T-cell (primary cell): ENCODE data around the gene RBM5. TPM values are rescaled to one million over a fixed set of nuclear protein-coding genes. Genes with fewer than 3 reads are reported as not detected.

ENCODE experiments used
- ATAC-seq, 4 experiments: fragments of 200-7000 bp in 3 of 4; fragments of 150-1000 bp in 1 of 4; cut with Tn5 transposase; replicated peaks in 1 of 4; 1 replicate in 3 of 4; 2 replicates in 1 of 4; pipeline ENCODE4 v1.10.0; 2021; ENCODE audit warnings: moderate library complexity in 3 of 4, mild to moderate bottlenecking in 2 of 4, moderate number of reproducible peaks in 1 of 4
- CTCF ChIA-PET, 2 donors: fragments of 300-600 bp; sonication (Branson Sonifier 250); formaldehyde crosslinking; loops; one replicate each; lab custom pipeline; 2022; ENCODE audit warnings: antibody characterized with exemption in 2 of 2; lab: Charles Lee
- POLR2A ChIA-PET, 2 donors: fragments of 300-600 bp; sonication (Branson Sonifier 250); formaldehyde crosslinking; loops; one replicate each; lab custom pipeline; 2022; ENCODE audit warnings: antibody characterized with exemption in 2 of 2; lab: Charles Lee
- DNase-seq, 35 experiments: peaks; one replicate each; pipeline versions ENCODE4 v3.0.0 to v3.0.0-alpha.2; 2013 to 2023
- H3K27ac ChIP-seq: one replicate; pipeline ENCODE4 v1.5.1; 2013; ENCODE audit warnings: low read length
- H3K27me3 ChIP-seq, 2 experiments: replicated peaks in 1 of 2; 1 replicate in 1 of 2; 2 replicates in 1 of 2; pipeline versions ENCODE4 v1.6.1 to v1.7.0; 2013; ENCODE audit warnings: low read length in 1 of 2, mixed read lengths in 1 of 2; ENCODE audit not compliant: control insufficient read depth in 2 of 2, insufficient read depth in 2 of 2; ENCODE audit errors: extremely low read depth in 1 of 2
- H3K36me3 ChIP-seq, 2 donors: 1 replicate in 1 of 2; 2 replicates in 1 of 2; pipeline versions ENCODE4 v1.6.1 to v1.7.0; 2013; ENCODE audit warnings: low read length in 1 of 2; ENCODE audit not compliant: control insufficient read depth in 2 of 2, insufficient read depth in 1 of 2; ENCODE audit errors: extremely low read depth in 1 of 2
- H3K4me1 ChIP-seq, 2 experiments: 1 replicate in 1 of 2; 2 replicates in 1 of 2; pipeline versions ENCODE4 v1.6.1 to v1.7.0; 2013; ENCODE audit warnings: low read length in 2 of 2, mixed read lengths in 1 of 2; ENCODE audit not compliant: insufficient read depth in 2 of 2, control insufficient read depth in 1 of 2; ENCODE audit errors: extremely low read depth in 1 of 2
- H3K4me3 ChIP-seq, 2 donors: 1 replicate in 1 of 2; 2 replicates in 1 of 2; pipeline versions ENCODE4 v1.5.1 to v1.7.0; 2013; ENCODE audit warnings: mild to moderate bottlenecking in 2 of 2, low read length in 1 of 2, moderate library complexity in 1 of 2; ENCODE audit not compliant: control insufficient read depth in 1 of 2; ENCODE audit errors: extremely low read depth in 1 of 2
- H3K9me3 ChIP-seq: 2 replicates; pipeline ENCODE4 v1.7.0; 2013
- H3K27ac Mint-ChIP-seq, 2 donors: one replicate each; pipeline ENCODE4 v1.8.0; 2020 to 2021; ENCODE audit warnings: mild to moderate bottlenecking in 2 of 2, mixed read lengths in 2 of 2
- H3K27me3 Mint-ChIP-seq, 2 donors: one replicate each; pipeline ENCODE4 v1.8.0; 2021 to 2022; ENCODE audit warnings: mixed read lengths in 2 of 2
- H3K36me3 Mint-ChIP-seq: one replicate; pipeline ENCODE4 v1.8.0; 2021; ENCODE audit warnings: mixed read lengths
- H3K4me1 Mint-ChIP-seq, 3 donors: one replicate each; pipeline ENCODE4 v1.8.0; 2020 to 2022; ENCODE audit warnings: mixed read lengths in 3 of 3, mild to moderate bottlenecking in 1 of 3
- H3K4me3 Mint-ChIP-seq, 3 donors: one replicate each; pipeline ENCODE4 v1.8.0; 2020 to 2022; ENCODE audit warnings: mild to moderate bottlenecking in 3 of 3, mixed read lengths in 3 of 3, moderate library complexity in 3 of 3
- H3K9me3 Mint-ChIP-seq, 3 donors: one replicate each; pipeline ENCODE4 v1.8.0; 2020 to 2022; ENCODE audit warnings: mixed read lengths in 3 of 3
- WGBS: methylation state at CpG from one replicate; pipeline ENCODE4 v1.1.5; 2013; ENCODE audit warnings: missing lambda C conversion rate; ENCODE audit not compliant: insufficient coverage; 5-methylcytosine and 5-hydroxymethylcytosine counted together
- total RNA-seq, 35 experiments: library from RNA in 6 of 35; stranded (reverse) in 6 of 35; fragments of 120-200 nt in 1 of 35; gene quantifications; one replicate each; pipeline versions ENCODE4 v1.2.1 to v1.2.4 and lab custom pipeline; 2013 to 2026

The RBM5 gene
- total RNA-seq, 5 donors from 2014 or later (not counting 1 experiment from before 2014, with no cell fraction given) = 293 to 354 (median 316) TPM

- no peak overlapping the region for H3K4me3 Mint-ChIP-seq
- CTCF ChIA-PET = no interaction called here
- Histone ChIP-seq H3K36me3 (no peaks in the 10 kb centered on the region), H3K27ac (no peak overlapping the region), H3K4me3 (no peak overlapping the region), H3K9me3 (no peaks in the 10 kb centered on the region), H3K27me3 (peaks cover 0 to 21% of the 10 kb centered on the region in 2 experiments), H3K4me1 (peaks cover 0 to 12% of the 10 kb centered on the region in 2 experiments)
- POLR2A ChIA-PET = interaction anchor here in 1 of 2 donors (0.5 kb wide), 1 partner anchor 360 kb away, joined by 3 read pairs; no protein-coding TSS in a partner anchor
- H3K27ac Mint-ChIP-seq = no peak overlapping the region
- no peak for DNase-seq
- H3K27me3 Mint-ChIP-seq = no peaks in the 10 kb centered on the region
- H3K9me3 Mint-ChIP-seq = no peaks in the 10 kb centered on the region
- peaks cover 10 to 11% (median 10%) of the 10 kb centered on the region in 3 donors for H3K4me1 Mint-ChIP-seq
- no peaks in the 10 kb centered on the region for H3K36me3 Mint-ChIP-seq
- no peak for ATAC-seq
- 74% methylated on average over 13 of the region's 13 CpGs for WGBS
Measured at GRCh38 chr3:50139718-50140423, 51.2 kb downstream of the RBM5 start.

GRCh38 chr3:50140990-50141389, 52.3 kb downstream of the RBM5 start:
- Histone ChIP-seq H3K9me3 (no peaks in the 10 kb centered on the region), H3K27ac (no peak overlapping the region), H3K4me3 (no peak overlapping the region), H3K4me1 (peaks cover 0 to 12% of the 10 kb centered on the region in 2 experiments), H3K36me3 (no peaks in the 10 kb centered on the region), H3K27me3 (peaks cover 0 to 24% of the 10 kb centered on the region in 2 experiments)
- WGBS = 91% methylated on average over 11 of the region's 12 CpGs
- DNase-seq (no peak), ATAC-seq (no peak)
- H3K4me1 Mint-ChIP-seq = peaks cover 10 to 11% (median 10%) of the 10 kb centered on the region in 3 donors
- ChIA-PET CTCF (no interaction called here), POLR2A (no interaction called here)
- no peaks in the 10 kb centered on the region for H3K36me3 Mint-ChIP-seq
- no peaks in the 10 kb centered on the region for H3K27me3 Mint-ChIP-seq
- H3K27ac Mint-ChIP-seq = no peak overlapping the region
- no peak overlapping the region for H3K4me3 Mint-ChIP-seq
- H3K9me3 Mint-ChIP-seq = no peaks in the 10 kb centered on the region

- CTCF ChIA-PET = no interaction called here
- no peak overlapping the region for H3K4me3 ChIP-seq
- DNase-seq = no peak
- Mint-ChIP-seq H3K9me3 (no peaks in the 10 kb centered on the region), H3K27me3 (no peaks in the 10 kb centered on the region), H3K36me3 (no peaks in the 10 kb centered on the region), H3K4me3 (no peak overlapping the region), H3K4me1 (no peaks in the 10 kb centered on the region), H3K27ac (no peak overlapping the region)
- ATAC-seq = no peak
- POLR2A ChIA-PET = no interaction called here
- no peaks in the 10 kb centered on the region for H3K36me3 ChIP-seq
- 100% methylated on average over 1 of the region's 3 CpGs for WGBS
- H3K27me3 ChIP-seq = peaks cover 0 to 17% of the 10 kb centered on the region in 2 experiments
- H3K4me1 ChIP-seq = no peaks in the 10 kb centered on the region
- no peak overlapping the region for H3K27ac ChIP-seq
- no peaks in the 10 kb centered on the region for H3K9me3 ChIP-seq
Measured at GRCh38 chr3:50146316-50146901, 57.7 kb downstream of the RBM5 start.

- Histone ChIP-seq H3K27ac (no peak overlapping the region), H3K4me1 (no peaks in the 10 kb centered on the region), H3K27me3 (peaks cover 0 to 24% of the 10 kb centered on the region in 2 experiments), H3K9me3 (no peaks in the 10 kb centered on the region), H3K4me3 (no peak overlapping the region), H3K36me3 (no peaks in the 10 kb centered on the region)
- POLR2A ChIA-PET = no interaction called here
- CTCF ChIA-PET = no interaction called here
- ATAC-seq (no peak), DNase-seq (no peak)
- H3K4me3 Mint-ChIP-seq = no peak overlapping the region
- WGBS = 97% methylated on average over 5 of the region's 7 CpGs
- H3K27ac Mint-ChIP-seq = no peak overlapping the region
- no peaks in the 10 kb centered on the region for H3K36me3 Mint-ChIP-seq
- no peaks in the 10 kb centered on the region for H3K27me3 Mint-ChIP-seq
- no peaks in the 10 kb centered on the region for H3K9me3 Mint-ChIP-seq
- H3K4me1 Mint-ChIP-seq = no peaks in the 10 kb centered on the region
Measured at GRCh38 chr3:50147016-50147415, 58.3 kb downstream of the RBM5 start.

DNA sequence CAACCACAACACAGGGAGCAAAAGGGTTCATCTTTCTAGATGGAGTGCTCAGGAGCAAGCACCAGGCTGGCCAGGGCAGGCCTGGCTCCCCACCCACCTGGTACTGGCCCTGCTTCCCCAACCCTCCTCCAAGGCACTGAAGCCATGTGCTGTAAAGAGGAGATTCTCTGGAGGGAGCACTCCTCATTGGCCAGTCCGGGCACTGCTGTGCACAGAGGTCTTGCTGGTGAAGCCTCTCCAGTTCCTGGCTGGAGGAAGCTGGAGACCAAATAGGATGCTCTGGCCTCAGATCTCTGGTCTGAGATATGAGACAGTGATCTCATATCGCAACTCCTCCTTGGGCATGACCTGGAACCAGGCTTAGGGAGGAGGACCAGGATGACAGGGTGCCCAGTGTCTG, 58.7 kb downstream of the RBM5 start:
- H3K4me1 ChIP-seq = no peaks in the 10 kb centered on the region
- H3K27me3 ChIP-seq = peaks cover 0 to 27% of the 10 kb centered on the region in 2 experiments
- H3K27ac ChIP-seq = no peak overlapping the region
- ATAC-seq = no peak
- Mint-ChIP-seq H3K4me3 (no peak overlapping the region), H3K27ac (no peak overlapping the region), H3K4me1 (no peaks in the 10 kb centered on the region), H3K9me3 (no peaks in the 10 kb centered on the region), H3K27me3 (no peaks in the 10 kb centered on the region), H3K36me3 (no peaks in the 10 kb centered on the region)
- no peak overlapping the region for H3K4me3 ChIP-seq
- 100% methylated on average over 1 of the region's 2 CpGs for WGBS
- H3K9me3 ChIP-seq = no peaks in the 10 kb centered on the region
- ChIA-PET CTCF (no interaction called here), POLR2A (interaction anchor here in 1 of 2 donors (0.6 kb wide), 1 partner anchor 73 kb away, joined by 3 read pairs; no protein-coding TSS in a partner anchor)
- no peak for DNase-seq
- H3K36me3 ChIP-seq = no peaks in the 10 kb centered on the region

DNA sequence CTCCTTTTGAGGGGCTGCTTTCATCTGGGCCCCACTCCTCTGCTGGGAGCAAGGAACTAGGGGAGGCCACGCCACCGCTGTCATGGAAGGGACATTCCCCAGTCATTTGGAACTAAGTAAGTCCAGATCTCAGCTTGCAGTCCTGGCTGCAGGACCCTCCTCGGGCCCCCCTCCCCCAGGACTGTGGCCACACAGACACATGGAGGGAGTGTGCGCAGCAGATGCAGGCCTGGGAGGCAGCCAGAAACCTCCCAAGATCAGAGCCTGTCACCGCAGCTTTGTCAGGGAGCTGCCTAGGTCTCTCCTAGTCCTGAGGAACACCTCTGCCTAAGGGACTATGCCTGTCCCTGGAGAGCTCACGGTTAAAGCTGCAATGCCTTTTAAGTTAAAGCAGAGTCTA, 59.1 kb downstream of the RBM5 start:
- 85% methylated on average over 6 of the region's 6 CpGs for WGBS
- DNase-seq = no peak
- no peaks in the 10 kb centered on the region for H3K4me1 ChIP-seq
- no peaks in the 10 kb centered on the region for H3K36me3 Mint-ChIP-seq
- no peak for ATAC-seq
- ChIA-PET CTCF (no interaction called here), POLR2A (interaction anchor here in 1 of 2 donors (0.6 kb wide), 1 partner anchor 73 kb away, joined by 3 read pairs; no protein-coding TSS in a partner anchor)
- no peaks in the 10 kb centered on the region for H3K36me3 ChIP-seq
- H3K27ac Mint-ChIP-seq = no peak overlapping the region
- H3K27me3 Mint-ChIP-seq = no peaks in the 10 kb centered on the region
- H3K4me3 ChIP-seq = no peak overlapping the region
- H3K4me3 Mint-ChIP-seq = no peak overlapping the region
- no peaks in the 10 kb centered on the region for H3K9me3 ChIP-seq
- no peaks in the 10 kb centered on the region for H3K9me3 Mint-ChIP-seq
- H3K27ac ChIP-seq = no peak overlapping the region
- H3K4me1 Mint-ChIP-seq = no peaks in the 10 kb centered on the region
- peaks cover 0 to 27% of the 10 kb centered on the region in 2 experiments for H3K27me3 ChIP-seq
